Vagina (tissue), 2 donors: ENCODE data around the gene CCDC27. TPM values are rescaled to one million over a fixed set of nuclear protein-coding genes. Genes with fewer than 3 reads are reported as not detected.
"Not testable (repeated sequence)": the region's sequence is repeated elsewhere in the genome, so short reads cannot be mapped to it uniquely, and the experiment has no call there.

ENCODE experiments used
- DNase-seq, 2 donors: peaks; one replicate each; pipeline ENCODE4 v3.0.0-alpha.2; 2017; ENCODE audit errors: extremely low spot score in 2 of 2
- H3K27ac ChIP-seq: fragments of 200-600 bp; sonication (generic); one replicate; pipeline ENCODE4 v1.5.1; 2019
- H3K27me3 ChIP-seq: fragments of 200-600 bp; sonication (generic); one replicate; pipeline ENCODE4 v1.5.1; 2019
- H3K36me3 ChIP-seq, 2 donors: fragments of 200-600 bp; sonication (generic); one replicate each; pipeline ENCODE4 v1.5.1; 2017 to 2019
- H3K4me1 ChIP-seq: fragments of 200-600 bp; sonication (generic); one replicate; pipeline ENCODE4 v1.5.1; 2019
- H3K4me3 ChIP-seq, 2 donors: fragments of 200-600 bp; sonication (generic); 1 replicate in 1 of 2; 2 replicates in 1 of 2; pipeline ENCODE4 v1.5.1; 2016 to 2019
- H3K9me3 ChIP-seq: fragments of 200-600 bp; sonication (generic); one replicate; pipeline ENCODE4 v1.5.1; 2019
- CTCF ChIP-seq, 3 experiments: fragments of 450-650 bp in 2 of 3; fragments of 200-600 bp in 1 of 3; sonication (generic) in 1 of 3; IDR thresholded peaks; one replicate each; pipeline ENCODE4 v1.5.1; 2017 to 2019; ENCODE audit warnings: antibody characterized with exemption in 3 of 3, mild to moderate bottlenecking in 2 of 3, moderate library complexity in 2 of 3
- POLR2A ChIP-seq, 2 donors: fragments of 450-650 bp; IDR thresholded peaks; one replicate each; pipeline ENCODE4 v1.6.1; 2017; ENCODE audit warnings: antibody characterized with exemption in 2 of 2, mild to moderate bottlenecking in 2 of 2, moderate library complexity in 2 of 2
- POLR2AphosphoS5 ChIP-seq, 2 donors: sonication (generic); formaldehyde crosslinking; IDR thresholded peaks; one replicate each; pipeline ENCODE4 v1.9.0; 2017; ENCODE audit warnings: antibody characterized with exemption in 2 of 2, mild to moderate bottlenecking in 2 of 2, low read depth in 1 of 2; ENCODE audit not compliant: insufficient read depth in 1 of 2
- intact Hi-C: fragments of 100-400 bp; cut with DNase I; formaldehyde crosslinking; loops from one replicate; pipeline ENCODE4 v1.15.1; 2023
- total RNA-seq: library from RNA; depleted of rRNA; stranded (reverse); fragments of >200 nt; gene quantifications from one replicate; pipeline ENCODE4 v1.2.3, GENCODE V29; 2016

CCDC27 gene
- total RNA-seq, 1 donor from 2014 or later: not detected

GRCh38 chr1:3747903-3748302 lies 4.3 kb upstream of the CCDC27 start:
- DNase-seq: no peak
- no peaks in the 10 kb centered on the region for H3K27me3 ChIP-seq
- H3K4me1 ChIP-seq: peaks cover 32% of the 10 kb centered on the region
- peak overlapping the region in 1 of 2 donors; percentile 85 for H3K4me3 ChIP-seq
- no peak overlapping the region for H3K27ac ChIP-seq
- peaks cover 0 to 3% of the 10 kb centered on the region in 2 donors for H3K36me3 ChIP-seq
- TF ChIP-seq POLR2AphosphoS5 (IDR thresholded peaks at IDR 0.05; ENCODE audit: insufficient read depth in 1 of 2, low read depth in 1 of 2) (no peak), POLR2A (IDR thresholded peaks at IDR 0.05) (no peak), CTCF (IDR thresholded peaks at IDR 0.05) (no peak)
- intact Hi-C loops: no loop called here
- H3K9me3 ChIP-seq: no peaks in the 10 kb centered on the region

- intact Hi-C loops, H3K9me3 ChIP-seq, H3K27ac ChIP-seq, H3K4me3 ChIP-seq, DNase-seq, H3K36me3 ChIP-seq, H3K27me3 ChIP-seq: not testable (repeated sequence)
- peaks cover 32% of the 10 kb centered on the region for H3K4me1 ChIP-seq
Measured at GRCh38 chr1:3748316-3748900, 3.8 kb upstream of the CCDC27 start.

- Histone ChIP-seq H3K27me3 (no peaks in the 10 kb centered on the region), H3K4me3 (no peak overlapping the region), H3K36me3 (no peaks in the 10 kb centered on the region), H3K4me1 (peaks cover 30% of the 10 kb centered on the region), H3K9me3 (no peaks in the 10 kb centered on the region), H3K27ac (no peak overlapping the region)
- no peak for DNase-seq
- TF ChIP-seq POLR2A (IDR thresholded peaks at IDR 0.05) (no peak), POLR2AphosphoS5 (IDR thresholded peaks at IDR 0.05; ENCODE audit: insufficient read depth in 1 of 2, low read depth in 1 of 2) (no peak), CTCF (IDR thresholded peaks at IDR 0.05) (no peak)
- intact Hi-C loops: no loop called here
Measured at GRCh38 chr1:3749512-3749911, 2.7 kb upstream of the CCDC27 start.

GRCh38 chr1:3750741-3751140 lies 1.5 kb upstream of the CCDC27 start:
- Histone ChIP-seq H3K36me3 (no peaks in the 10 kb centered on the region), H3K27ac (no peak overlapping the region), H3K4me1 (peaks cover 19% of the 10 kb centered on the region), H3K27me3 (no peaks in the 10 kb centered on the region), H3K4me3 (no peak overlapping the region), H3K9me3 (no peaks in the 10 kb centered on the region)
- no peak for DNase-seq
- intact Hi-C loops: no loop called here
- TF ChIP-seq CTCF (IDR thresholded peaks at IDR 0.05) (no peak), POLR2A (IDR thresholded peaks at IDR 0.05) (no peak), POLR2AphosphoS5 (IDR thresholded peaks at IDR 0.05; ENCODE audit: insufficient read depth in 1 of 2, low read depth in 1 of 2) (no peak)

GRCh38 chr1:3753656-3754454 lies 1.6 kb downstream of the CCDC27 start:
- Histone ChIP-seq H3K27ac (no peak overlapping the region), H3K27me3 (no peaks in the 10 kb centered on the region), H3K4me3 (no peak overlapping the region), H3K9me3 (no peaks in the 10 kb centered on the region), H3K36me3 (no peaks in the 10 kb centered on the region), H3K4me1 (no peaks in the 10 kb centered on the region)
- no peak for DNase-seq
- intact Hi-C loops: no loop called here
- TF ChIP-seq CTCF (IDR thresholded peaks at IDR 0.05) (no peak), POLR2A (IDR thresholded peaks at IDR 0.05) (no peak), POLR2AphosphoS5 (IDR thresholded peaks at IDR 0.05; ENCODE audit: insufficient read depth in 1 of 2, low read depth in 1 of 2) (no peak)
